Right ventricle myocardium inferior (tissue), 1 donor: ENCODE measurements around the gene DIAPH3. TPM values are rescaled to one million over a fixed set of nuclear protein-coding genes. Genes with fewer than 3 reads are reported as not detected.

Experiments
- ATAC-seq: fragments of 200-7000 bp; cut with Tn5 transposase; one replicate; pipeline ENCODE4 v1.9.1; 2020; ENCODE audit warnings: mild to moderate bottlenecking, moderate library complexity
- DNase-seq: peaks from one replicate; pipeline ENCODE4 v3.0.0; 2021; ENCODE audit errors: missing footprints
- intact Hi-C: fragments of 100-400 bp; cut with DNase I; formaldehyde crosslinking; loops from one replicate; pipeline ENCODE4 v1.11.0; 2022
- total RNA-seq: library from RNA; stranded (reverse); fragmentation: NEBNext Ultra II Directional; extraction: Animal tissue kit (Norgen Biotek cat#: 25700); gene quantifications from one replicate; pipeline ENCODE4 v1.2.1, GENCODE V29; 2021
- donor health status: DM: no; HTN: yes; CAD: no; lungs with severe emphysema.

The DIAPH3 gene
- total RNA-seq, 1 donor from 2014 or later = 0.46 TPM

GRCh38 chr13:60164234-60164889, 634 bp upstream of the DIAPH3 start:
- peak; percentile 45 for ATAC-seq
- DNase-seq = no peak
- intact Hi-C loops = loop anchor here (1.0 to 10.0 kb wide), 2 partner anchors 232 to 270 kb away; no protein-coding TSS in a partner anchor

- DNase-seq = no peak
- intact Hi-C loops = loop anchor here (10.0 kb wide), 1 partner anchor 273 kb away; no protein-coding TSS in a partner anchor
- no peak for ATAC-seq
These were observed 1.6 kb downstream of the DIAPH3 start for GRCh38 chr13:60162096-60162495.

DNA sequence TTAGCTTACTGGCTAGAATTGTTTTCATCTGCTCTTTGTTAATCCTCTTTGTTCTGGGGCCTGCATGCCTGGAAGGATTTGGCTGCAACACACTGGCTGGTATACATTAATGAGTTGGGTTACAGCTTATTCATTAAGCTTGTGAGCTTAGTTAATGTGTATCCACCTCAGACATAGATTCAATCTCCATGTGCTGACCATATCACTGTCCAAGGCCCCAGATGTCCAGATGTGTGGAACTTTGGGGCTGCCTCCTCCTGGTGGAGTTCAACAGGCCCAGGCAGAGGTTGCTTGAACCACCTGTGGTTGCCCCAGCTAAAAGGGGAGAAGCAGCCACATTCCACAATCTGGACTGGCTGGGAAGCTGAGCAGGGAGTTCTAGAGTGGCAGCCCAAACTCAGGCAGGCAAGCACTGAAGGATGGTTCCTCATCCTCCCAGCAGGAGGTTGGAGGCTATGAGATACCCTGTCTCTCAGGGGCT, 5.4 kb downstream of the DIAPH3 start:
- intact Hi-C loops = no loop called here

GRCh38 chr13:60155978-60156377, 7.8 kb downstream of the DIAPH3 start:
- intact Hi-C loops = no loop called here
- ATAC-seq (no peak), DNase-seq (no peak)

More for the DNA sequence above, 5.4 kb downstream of the DIAPH3 start:
- DNase-seq (no peak), ATAC-seq (no peak)

DNA sequence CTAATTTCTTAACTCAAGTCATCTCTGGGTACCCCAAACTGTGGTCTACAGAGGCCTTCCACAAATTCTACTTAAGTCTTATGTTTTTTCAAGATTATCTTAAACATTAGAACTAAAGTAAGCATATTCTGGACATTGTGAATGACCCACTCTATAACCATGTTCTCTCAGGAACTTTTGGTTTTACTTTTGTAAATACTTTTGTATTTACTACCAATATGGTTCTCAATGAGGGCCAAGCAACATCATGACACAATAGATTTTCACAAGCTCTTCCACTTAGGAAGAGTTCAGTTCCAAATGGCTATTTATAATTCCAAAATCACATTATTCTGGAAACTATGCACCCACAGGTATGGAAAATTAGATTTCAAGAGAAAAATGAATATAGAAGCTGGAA, 10.8 kb downstream of the DIAPH3 start:
- intact Hi-C loops = no loop called here
- ATAC-seq = no peak
- DNase-seq = no peak

DNA sequence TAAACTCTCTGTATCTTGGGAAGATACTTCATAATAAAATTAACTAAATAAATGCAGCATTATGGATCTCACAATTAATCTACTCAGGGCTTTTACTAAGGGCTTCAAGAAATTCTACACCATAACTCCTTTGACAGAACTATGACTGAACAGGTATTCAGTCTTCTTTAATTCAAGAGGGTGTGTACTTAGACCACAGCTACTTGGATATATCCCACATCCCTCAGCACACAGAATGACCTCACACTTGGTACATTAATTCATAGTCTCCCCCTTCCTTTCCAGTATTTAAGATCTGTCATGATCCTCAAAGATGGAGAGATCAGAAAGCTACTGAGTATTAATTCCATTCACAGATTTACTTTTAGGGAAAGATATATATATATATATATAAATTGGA, 11.6 kb downstream of the DIAPH3 start:
- intact Hi-C loops = no loop called here
- DNase-seq (no peak), ATAC-seq (no peak)

- intact Hi-C loops = no loop called here
- ATAC-seq (no peak), DNase-seq (no peak)
These were observed 13.2 kb downstream of the DIAPH3 start for GRCh38 chr13:60150538-60150937.

- DNase-seq (no peak), ATAC-seq (no peak)
- intact Hi-C loops = no loop called here
These were observed 14.8 kb downstream of the DIAPH3 start for GRCh38 chr13:60148918-60149317.

GRCh38 chr13:60147361-60147760, 16.4 kb downstream of the DIAPH3 start:
- intact Hi-C loops = no loop called here
- DNase-seq (no peak), ATAC-seq (no peak)

- intact Hi-C loops = no loop called here
- ATAC-seq (no peak), DNase-seq (no peak)
These were observed 17.3 kb downstream of the DIAPH3 start for GRCh38 chr13:60146471-60146870.

DNA sequence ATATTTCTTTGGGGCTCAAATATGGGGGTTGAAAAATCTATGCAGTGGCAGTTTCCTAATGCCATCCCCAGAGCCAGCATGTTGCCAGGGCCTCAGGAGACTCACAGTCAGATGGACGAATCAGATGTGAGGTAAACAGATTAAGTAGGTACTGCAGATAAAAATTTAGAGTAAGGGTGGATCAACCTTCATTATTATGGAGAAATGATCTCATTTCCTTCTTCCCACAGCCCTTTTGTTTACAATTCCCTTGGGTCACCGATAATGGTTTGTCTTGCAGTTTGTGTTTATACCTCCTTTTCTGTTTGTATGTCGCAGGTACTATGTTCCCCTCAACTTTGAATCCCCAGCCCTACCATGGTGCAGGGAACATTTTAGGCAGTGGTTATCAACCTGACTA, 20.0 kb downstream of the DIAPH3 start:
- DNase-seq = no peak
- intact Hi-C loops = no loop called here
- no peak for ATAC-seq

GRCh38 chr13:60139272-60139671, 24.5 kb downstream of the DIAPH3 start:
- no peak for DNase-seq
- intact Hi-C loops = no loop called here
- ATAC-seq = no peak

DNA sequence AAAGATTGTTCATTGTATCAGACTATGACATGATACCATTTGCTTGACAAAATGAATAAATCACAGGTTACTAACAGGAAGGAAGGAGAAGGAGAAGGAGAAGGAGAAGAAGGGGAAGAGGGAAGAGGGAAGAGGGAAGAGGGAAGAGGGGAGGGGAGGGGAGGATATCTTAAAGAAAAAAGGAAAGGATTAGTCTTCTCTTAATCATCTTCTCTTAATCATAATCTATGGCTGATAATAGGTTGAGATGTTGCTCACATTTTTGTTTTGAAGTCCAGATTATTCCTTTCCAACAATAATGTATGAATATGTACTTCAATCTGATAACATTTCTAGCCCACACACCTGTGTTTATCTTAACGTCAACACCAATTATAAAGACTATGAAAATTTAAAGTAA, 25.1 kb downstream of the DIAPH3 start:
- no peak for ATAC-seq
- no peak for DNase-seq
- intact Hi-C loops = no loop called here

GRCh38 chr13:60137911-60138560, 25.7 kb downstream of the DIAPH3 start:
- DNase-seq (no peak), ATAC-seq (no peak)
- intact Hi-C loops = no loop called here

GRCh38 chr13:60135344-60135743, 28.4 kb downstream of the DIAPH3 start:
- DNase-seq (no peak), ATAC-seq (no peak)
- intact Hi-C loops = no loop called here

GRCh38 chr13:60134376-60134775, 29.4 kb downstream of the DIAPH3 start:
- DNase-seq (no peak), ATAC-seq (no peak)
- intact Hi-C loops = no loop called here

DNA sequence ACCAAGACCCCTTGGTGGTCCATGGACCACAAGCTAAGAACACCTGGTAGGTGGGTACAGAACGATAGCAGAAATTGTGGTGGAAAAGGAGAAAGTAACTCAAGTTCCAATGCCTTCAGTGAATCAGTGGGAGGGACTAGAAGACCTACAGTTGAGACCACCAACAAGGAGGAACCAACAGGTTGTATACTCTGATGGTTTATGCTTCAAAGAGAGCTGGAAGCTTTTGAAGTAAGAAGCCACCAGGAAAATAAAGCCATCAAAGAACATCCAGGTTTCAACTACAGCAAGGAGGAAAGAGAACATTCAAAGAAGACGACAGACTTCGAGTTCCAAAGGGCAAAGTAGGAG, 42.4 kb downstream of the DIAPH3 start:
- intact Hi-C loops = loop anchor here (10.0 kb wide), 1 partner anchor 57 kb away; no protein-coding TSS in a partner anchor
- no peak for ATAC-seq
- no peak for DNase-seq

DNA sequence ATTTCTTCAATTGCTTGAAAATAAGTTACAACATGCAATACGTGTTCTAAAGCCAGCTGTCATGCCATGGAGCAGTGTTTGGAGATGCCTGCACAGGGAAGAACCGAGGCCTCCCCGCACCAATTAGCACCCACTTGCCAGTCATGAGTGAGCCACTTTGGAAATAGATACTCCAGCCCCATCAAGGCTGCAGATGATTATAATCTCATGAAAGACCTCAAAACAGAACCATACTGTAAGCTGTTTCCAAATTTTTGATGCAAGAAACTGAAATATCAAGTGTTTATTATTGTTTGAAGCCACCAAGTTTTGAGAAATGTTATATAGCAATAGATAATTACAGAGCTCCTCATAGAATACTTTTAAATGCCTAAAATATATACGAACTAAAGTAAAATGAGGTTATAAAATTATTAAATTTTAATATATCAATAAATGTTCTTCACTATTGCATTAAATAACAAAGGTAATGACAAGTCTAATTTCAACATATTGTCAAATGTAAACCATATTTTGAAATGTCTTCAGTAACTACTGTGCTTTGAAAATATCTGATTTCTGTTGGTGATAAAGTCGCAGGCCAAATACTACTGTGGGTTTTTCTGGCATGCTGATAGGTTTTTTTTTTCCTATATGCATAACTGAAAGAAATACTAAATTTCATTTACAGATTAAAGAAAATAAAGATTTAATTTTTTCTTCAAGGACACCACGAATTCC, 43.0 kb downstream of the DIAPH3 start:
- DNase-seq (no peak), ATAC-seq (no peak)
- intact Hi-C loops = loop anchor here (10.0 kb wide), 1 partner anchor 56 kb away; no protein-coding TSS in a partner anchor

DNA sequence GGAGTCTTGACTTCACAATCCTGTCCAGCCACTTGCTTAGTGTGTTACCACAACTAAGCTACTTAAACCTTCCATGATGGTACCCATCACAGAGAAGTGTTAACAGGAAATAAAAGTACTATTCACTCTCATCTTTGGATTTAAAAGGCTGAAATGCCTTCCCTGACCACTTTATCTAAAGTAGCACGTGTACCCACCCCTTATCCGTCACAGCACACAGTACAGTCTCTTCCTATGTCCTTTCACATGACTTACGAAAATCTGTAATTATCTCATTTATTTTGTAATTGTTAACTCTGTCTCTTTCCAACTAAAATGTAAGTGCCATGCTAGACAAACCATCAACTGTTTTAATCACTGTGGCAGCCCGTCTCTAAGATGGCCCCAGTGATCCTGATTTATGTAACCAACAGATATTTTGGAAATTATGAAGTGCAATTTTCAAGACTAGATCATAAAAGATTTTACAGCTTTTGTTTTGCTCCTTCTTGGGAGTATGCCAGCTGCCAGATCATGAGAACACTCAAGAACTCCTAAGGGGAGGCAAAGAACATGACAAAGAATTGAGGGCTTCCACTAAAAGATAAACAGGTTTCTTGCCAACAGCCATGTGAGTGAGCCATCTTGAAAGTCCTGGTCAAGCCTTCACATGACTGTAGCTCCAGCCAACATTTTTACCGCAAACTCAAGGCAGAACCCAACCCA, 44.9 kb downstream of the DIAPH3 start:
- DNase-seq (no peak), ATAC-seq (no peak)
- intact Hi-C loops = no loop called here
